HG03139 (cell line): ENCODE data around the gene SLC35F3.

Experiments used
- ATAC-seq: cut with Tn5 transposase; IDR thresholded peaks from one replicate; pipeline ENCODE4 v1.9.1; 2021; ENCODE audit not compliant: unreplicated experiment

The SLC35F3 gene

DNA sequence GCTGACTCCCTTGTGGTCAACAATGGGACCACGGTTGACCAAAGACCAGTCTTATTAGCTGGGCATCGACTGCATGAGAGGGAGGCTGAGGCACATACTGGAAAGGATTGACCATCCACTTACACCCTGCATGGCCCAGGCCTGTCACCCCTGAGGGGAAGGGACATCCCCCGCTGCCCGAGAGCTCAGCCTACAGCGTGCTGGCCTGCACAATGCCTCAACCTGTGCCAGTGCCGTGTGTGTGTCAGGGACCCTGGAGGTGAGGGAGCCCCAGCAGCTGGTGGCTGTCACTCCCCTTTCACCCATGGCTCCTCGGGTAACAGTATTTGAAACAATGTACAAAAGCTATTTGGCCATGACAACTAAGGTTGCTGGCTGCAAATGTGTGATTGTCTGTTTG is 67.3 kb downstream of the SLC35F3 start:
- no peak for ATAC-seq

DNA sequence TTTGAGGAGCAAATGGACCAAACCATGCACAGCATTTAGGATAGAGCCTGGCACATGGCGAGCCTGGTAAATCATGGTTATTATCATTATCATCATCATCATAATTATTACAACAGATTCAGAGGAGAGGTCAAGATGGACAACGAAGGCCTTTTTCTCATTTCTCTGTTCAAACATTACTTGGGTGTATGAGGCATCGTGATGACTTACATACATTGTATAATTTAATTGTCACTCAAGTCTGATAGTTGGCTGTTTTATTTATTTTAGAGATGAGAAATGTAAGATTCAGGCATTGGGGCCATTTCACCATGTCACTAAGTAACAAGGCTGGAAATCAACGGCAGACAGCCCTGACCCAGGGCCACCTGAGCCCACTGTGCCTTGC is 68.1 kb downstream of the SLC35F3 start:
- no peak for ATAC-seq

- no peak for ATAC-seq
Observed at GRCh38 chr1:233972951-233973635, 68.6 kb downstream of the SLC35F3 start.

GRCh38 chr1:233975486-233975885 is 71.0 kb downstream of the SLC35F3 start:
- ATAC-seq: no peak

- no peak for ATAC-seq
Observed at GRCh38 chr1:233981042-233981675, 76.7 kb downstream of the SLC35F3 start.

DNA sequence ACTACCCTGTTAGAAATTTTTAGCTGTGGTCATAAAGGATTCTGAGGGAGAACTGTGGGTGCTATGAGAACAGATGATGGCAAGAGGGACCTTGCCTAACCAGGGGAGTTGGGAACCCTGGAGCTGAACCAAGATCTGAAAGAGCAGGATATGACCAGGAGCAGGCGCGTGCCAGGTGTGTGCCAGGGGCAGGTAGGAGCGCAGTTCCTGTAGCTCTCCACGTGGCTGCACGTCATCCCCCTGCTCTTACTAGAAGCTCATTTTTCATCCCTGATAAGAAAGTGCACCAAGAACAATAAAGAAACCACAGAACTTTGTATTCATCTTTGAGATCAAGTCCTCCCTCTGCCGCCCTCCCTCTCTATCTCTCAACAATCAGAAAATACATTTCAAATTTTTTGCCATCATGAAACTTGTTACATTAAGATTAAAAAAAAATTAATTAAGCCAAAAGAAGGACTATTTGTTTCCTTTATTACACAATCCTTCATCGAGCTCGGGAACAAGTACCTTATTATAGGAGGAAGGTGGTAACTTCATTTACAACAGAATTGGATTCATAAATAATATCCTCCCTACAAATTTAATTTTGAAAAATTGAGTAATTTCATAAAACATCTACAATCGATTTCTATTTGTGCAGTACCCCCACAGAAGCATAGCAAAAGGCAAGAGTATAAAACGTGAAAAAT is 78.5 kb downstream of the SLC35F3 start:
- no peak for ATAC-seq

- ATAC-seq: no peak
Observed at GRCh38 chr1:233983811-233984210, 79.3 kb downstream of the SLC35F3 start.

DNA sequence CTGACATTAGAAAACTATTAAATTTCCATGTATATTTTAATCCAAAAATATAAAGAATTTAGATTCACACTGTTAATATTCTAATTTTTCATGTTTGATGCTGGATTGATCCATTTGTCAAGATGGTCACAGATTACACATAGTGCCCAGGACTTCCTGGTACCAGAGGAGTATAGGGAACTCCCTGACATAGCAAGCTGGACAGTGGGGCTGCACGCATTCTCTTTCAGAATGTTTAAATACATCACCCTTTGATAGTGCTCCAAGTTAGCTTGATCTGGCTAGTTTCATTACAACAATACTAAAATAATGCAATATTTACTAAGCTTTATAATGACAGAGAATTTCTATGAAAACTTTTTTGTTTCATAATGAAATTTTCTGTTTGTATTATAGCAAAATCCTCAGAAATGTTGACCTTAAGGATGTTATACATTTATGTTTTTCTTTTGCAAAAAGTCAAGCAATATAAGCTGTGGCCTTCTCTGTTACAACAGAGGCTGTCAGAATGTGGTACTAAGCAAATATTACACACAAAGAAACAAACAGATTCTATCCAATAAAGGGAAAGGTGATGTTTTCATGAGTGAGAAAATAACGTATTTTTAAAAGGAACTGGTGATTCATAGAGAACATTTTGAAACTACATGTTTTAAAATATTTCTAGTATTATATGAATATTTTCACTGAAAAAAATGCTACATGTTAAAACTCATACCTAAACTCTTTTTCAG is 84.7 kb downstream of the SLC35F3 start:
- no peak for ATAC-seq

DNA sequence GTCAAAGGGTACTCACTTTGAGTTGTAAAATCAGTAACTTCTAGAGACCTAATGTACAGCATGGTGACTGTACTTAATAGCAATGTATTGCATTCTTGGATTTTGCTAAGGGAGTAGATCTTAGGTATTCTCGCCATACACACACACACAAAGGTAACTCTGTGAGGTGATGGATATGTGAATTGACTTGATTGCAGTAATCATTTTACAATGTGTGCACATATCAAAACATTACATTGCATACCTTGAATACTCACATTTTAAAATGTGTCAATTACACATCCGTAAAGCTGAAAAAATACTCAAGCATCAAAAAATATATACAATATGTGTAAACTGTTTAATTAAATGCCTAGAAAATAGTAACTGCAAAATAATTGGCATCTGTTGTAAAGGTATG is 86.0 kb downstream of the SLC35F3 start:
- ATAC-seq: no peak

GRCh38 chr1:233993651-233994050 is 89.2 kb downstream of the SLC35F3 start:
- no peak for ATAC-seq

GRCh38 chr1:233994112-233994511 is 89.6 kb downstream of the SLC35F3 start:
- no peak for ATAC-seq

GRCh38 chr1:233998456-233998855 is 94.0 kb downstream of the SLC35F3 start:
- ATAC-seq: no peak

- no peak for ATAC-seq
Observed at GRCh38 chr1:233998891-233999290, 94.4 kb downstream of the SLC35F3 start.

DNA sequence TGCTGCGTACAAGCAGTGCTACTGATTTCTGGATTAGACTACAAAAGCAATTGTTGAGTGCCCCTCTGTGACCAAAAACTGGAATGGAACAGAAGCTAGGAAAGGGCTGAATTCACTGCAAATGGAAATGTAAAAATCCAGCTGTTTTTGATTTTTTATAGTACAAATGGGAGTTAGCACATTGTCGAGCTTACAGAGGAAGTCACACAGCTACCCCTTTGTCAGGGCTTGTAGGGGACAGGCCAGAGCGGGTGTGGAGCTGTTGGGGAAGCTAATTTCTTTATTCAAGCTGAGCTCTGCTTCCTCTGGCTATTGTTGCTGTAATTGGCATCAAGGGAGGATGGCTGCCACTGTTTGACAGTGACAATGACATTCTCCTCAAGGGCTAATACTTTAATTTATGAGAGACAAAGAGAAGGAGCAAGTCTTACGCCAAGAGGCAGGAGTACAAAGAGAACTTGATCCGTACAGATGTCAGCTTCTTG is 96.1 kb downstream of the SLC35F3 start:
- no peak for ATAC-seq

DNA sequence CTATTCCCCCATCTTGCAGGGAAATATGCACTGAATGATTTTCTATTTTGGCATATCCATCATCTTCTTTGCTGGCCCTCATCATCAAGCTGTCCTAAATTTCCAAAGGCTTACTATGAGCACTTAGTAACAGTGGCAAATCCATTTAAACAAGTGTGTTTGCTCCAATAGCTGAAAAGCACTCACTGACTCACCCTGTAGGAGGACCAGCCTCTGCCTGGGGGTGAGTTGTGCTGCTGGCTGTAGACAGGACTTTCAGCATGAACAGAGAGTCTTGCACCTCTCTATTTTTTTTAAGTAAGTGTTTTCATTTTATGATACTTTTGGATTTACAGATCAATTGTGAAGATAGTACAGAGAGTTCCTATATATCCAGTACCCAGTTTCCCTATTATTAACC is 97.3 kb downstream of the SLC35F3 start:
- no peak for ATAC-seq

GRCh38 chr1:234004591-234004990 is 100.1 kb downstream of the SLC35F3 start:
- ATAC-seq: no peak

DNA sequence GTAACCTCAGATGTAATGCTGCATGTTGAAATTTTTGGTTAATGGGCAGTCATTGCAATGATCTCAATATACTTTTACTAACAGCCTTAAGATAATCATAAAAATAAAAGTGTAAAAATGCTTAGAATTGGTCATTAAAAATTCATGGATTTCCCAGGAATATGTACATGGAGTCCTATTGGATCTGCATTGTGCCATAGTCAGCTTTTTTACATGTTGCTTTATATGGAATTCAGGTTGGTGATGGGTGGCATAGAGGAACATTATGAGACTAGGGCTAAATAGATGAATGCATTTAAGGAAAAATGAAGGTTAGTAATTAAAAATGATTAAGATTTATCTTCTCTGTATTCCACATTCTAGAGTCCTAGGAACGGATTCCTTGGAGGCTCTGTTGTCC is 103.2 kb downstream of the SLC35F3 start:
- no peak for ATAC-seq

GRCh38 chr1:234008591-234008990 is 104.1 kb downstream of the SLC35F3 start:
- no peak for ATAC-seq

GRCh38 chr1:234009668-234010067 is 105.2 kb downstream of the SLC35F3 start:
- no peak for ATAC-seq

DNA sequence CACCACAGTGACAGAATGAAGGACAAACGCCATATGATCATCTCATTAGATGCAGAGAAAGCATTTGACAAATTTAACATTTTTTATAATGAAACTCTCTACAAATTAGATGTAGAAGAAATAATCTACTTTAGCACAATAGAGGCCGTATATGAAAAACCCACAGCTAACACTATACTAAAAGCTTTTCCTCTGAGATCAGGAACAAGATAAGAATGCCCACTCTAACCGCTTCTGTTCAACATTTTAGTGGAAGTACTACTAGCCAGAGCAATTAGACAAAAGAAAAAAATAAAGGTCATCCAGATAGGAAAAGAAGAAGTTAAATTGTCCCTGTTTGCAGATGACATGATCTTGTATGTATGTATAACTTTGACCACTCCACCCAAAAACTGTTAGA is 109.7 kb downstream of the SLC35F3 start:
- no peak for ATAC-seq

DNA sequence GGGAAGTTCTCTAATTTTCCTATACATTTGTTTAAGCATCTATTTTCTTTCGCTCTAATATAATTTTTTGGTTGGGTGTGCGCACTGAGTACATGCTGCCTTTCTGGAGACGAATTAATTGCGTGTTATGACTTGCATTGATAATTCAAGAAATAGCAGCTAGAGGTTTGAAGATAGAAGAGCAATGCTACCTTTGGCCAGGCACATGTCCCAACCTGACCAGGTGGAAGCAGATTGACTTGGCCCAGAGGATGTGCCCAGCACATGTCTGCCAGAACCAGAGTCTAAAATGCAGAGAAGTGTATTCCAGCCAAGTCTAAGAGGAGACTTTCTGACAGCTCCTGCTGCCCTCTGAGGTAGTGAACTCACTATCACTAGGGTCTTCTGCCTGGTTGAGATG is 114.3 kb downstream of the SLC35F3 start:
- no peak for ATAC-seq

GRCh38 chr1:234019387-234019786 is 114.9 kb downstream of the SLC35F3 start:
- no peak for ATAC-seq
